Liver (tissue), 9 donors: ENCODE measurements around the gene MYOG. TPM values are rescaled to one million over a fixed set of nuclear protein-coding genes. Genes with fewer than 3 reads are reported as not detected.

Experiments used
- DNase-seq: peaks from one replicate; pipeline ENCODE4 v3.0.0-alpha.2; 2017; ENCODE audit warnings: low spot score
- H3K27ac ChIP-seq, 2 donors: one replicate each; pipeline ENCODE4 v1.7.0; 2013; ENCODE audit warnings: inconsistent platforms in 2 of 2, low read length in 2 of 2, control low read depth in 1 of 2, low read depth in 1 of 2, mild to moderate bottlenecking in 1 of 2
- H3K27me3 ChIP-seq, 4 donors: one replicate each; pipeline versions ENCODE4 v1.6.1 to v1.7.0; 2013; ENCODE audit warnings: low read length in 3 of 4, inconsistent platforms in 1 of 4, mild to moderate bottlenecking in 1 of 4, moderate library complexity in 1 of 4; ENCODE audit not compliant: control insufficient read depth in 4 of 4, insufficient read depth in 4 of 4
- H3K36me3 ChIP-seq, 4 donors: one replicate each; pipeline versions ENCODE4 v1.6.1 to v1.7.0; 2013; ENCODE audit warnings: low read length in 3 of 4, mild to moderate bottlenecking in 3 of 4, low read depth in 1 of 4, moderate library complexity in 1 of 4; ENCODE audit not compliant: control insufficient read depth in 4 of 4, insufficient read depth in 3 of 4
- H3K4me1 ChIP-seq, 4 donors: one replicate each; pipeline versions ENCODE4 v1.6.1 to v1.7.0; 2013; ENCODE audit warnings: low read length in 3 of 4, mild to moderate bottlenecking in 3 of 4, moderate library complexity in 1 of 4; ENCODE audit not compliant: control insufficient read depth in 4 of 4, insufficient read depth in 4 of 4
- H3K4me3 ChIP-seq, 3 donors: one replicate each; pipeline versions ENCODE4 v1.6.1 to v1.7.0; 2013; ENCODE audit warnings: low read length in 3 of 3, control low read depth in 1 of 3, low read depth in 1 of 3, mild to moderate bottlenecking in 1 of 3
- H3K9ac ChIP-seq, 2 donors: one replicate each; pipeline ENCODE4 v1.7.0; 2013; ENCODE audit warnings: low read length in 2 of 2, mild to moderate bottlenecking in 2 of 2, moderate library complexity in 2 of 2, control low read depth in 1 of 2, low read depth in 1 of 2
- H3K9me3 ChIP-seq, 4 donors: one replicate each; pipeline versions ENCODE4 v1.6.1 to v1.7.0; 2013; ENCODE audit warnings: low read length in 3 of 4; ENCODE audit not compliant: control insufficient read depth in 4 of 4
- EGR1 ChIP-seq, 2 donors: IDR thresholded peaks; 2 replicates each; pipeline ENCODE4 v1.6.1; 2016 to 2018; ENCODE audit warnings: antibody characterized with exemption in 2 of 2, low read depth in 2 of 2
- FOXA1 ChIP-seq: IDR thresholded peaks from 2 replicates; pipeline ENCODE4 v1.6.1; 2016; ENCODE audit warnings: antibody characterized with exemption
- FOXA2 ChIP-seq: IDR thresholded peaks from 2 replicates; pipeline ENCODE4 v1.6.1; 2016; ENCODE audit warnings: antibody characterized with exemption
- GABPA ChIP-seq, 2 donors: IDR thresholded peaks in 1 of 2; conservative IDR thresholded peaks in 1 of 2; 2 replicates each; pipeline ENCODE4 v1.6.1; 2016; ENCODE audit warnings: antibody characterized with exemption in 2 of 2, mild to moderate bottlenecking in 1 of 2, moderate library complexity in 1 of 2
- HNF4A ChIP-seq, 2 donors: conservative IDR thresholded peaks; 2 replicates each; pipeline ENCODE4 v1.6.1; 2016; ENCODE audit warnings: antibody characterized with exemption in 2 of 2, mild to moderate bottlenecking in 2 of 2
- HNF4G ChIP-seq: IDR thresholded peaks from 2 replicates; pipeline ENCODE4 v1.6.1; 2016; ENCODE audit warnings: antibody characterized with exemption
- JUND ChIP-seq, 2 donors: IDR thresholded peaks; 2 replicates each; pipeline ENCODE4 v1.6.1; 2016; ENCODE audit warnings: antibody characterized with exemption in 2 of 2
- NR2F2 ChIP-seq: IDR thresholded peaks from 2 replicates; pipeline ENCODE4 v1.6.1; 2016; ENCODE audit warnings: antibody characterized with exemption
- RAD21 ChIP-seq, 2 donors: IDR thresholded peaks; 2 replicates each; pipeline ENCODE4 v1.6.1; 2016; ENCODE audit warnings: antibody characterized with exemption in 2 of 2, mild to moderate bottlenecking in 2 of 2
- RXRA ChIP-seq, 2 donors: IDR thresholded peaks; 2 replicates each; pipeline ENCODE4 v1.6.1; 2017 to 2018; ENCODE audit warnings: antibody characterized with exemption in 2 of 2, mild to moderate bottlenecking in 1 of 2
- SP1 ChIP-seq: IDR thresholded peaks from 2 replicates; pipeline ENCODE4 v1.6.1; 2018; ENCODE audit warnings: antibody characterized with exemption, mild to moderate bottlenecking
- TAF1 ChIP-seq: conservative IDR thresholded peaks from 2 replicates; pipeline ENCODE4 v1.6.1; 2016; ENCODE audit warnings: antibody characterized with exemption, mild to moderate bottlenecking
- YY1 ChIP-seq: IDR thresholded peaks from 2 replicates; pipeline ENCODE4 v1.6.1; 2016; ENCODE audit warnings: antibody characterized with exemption, mild to moderate bottlenecking
- WGBS: extraction: QIAGEN DNeasy Blood & Tissue Kit; methylation state at CpG from one replicate; pipeline ENCODE4 v1.1.7; 2013; 5-methylcytosine and 5-hydroxymethylcytosine counted together
- polyA plus RNA-seq, 2 donors: library from polyadenylated mRNA; stranded (reverse) in 1 of 2; unstranded in 1 of 2; fragments of 200-250 nt in 1 of 2; fragments of >200 nt in 1 of 2; fragmentation: Nextera tagmentation in 1 of 2; extraction: Ambion mirVana in 1 of 2; gene quantifications; one replicate each; pipeline versions ENCODE4 v1.2.1 to v1.2.3, GENCODE V29; 2013 to 2015
- total RNA-seq, 2 donors: library from RNA; depleted of rRNA; stranded (reverse); fragments of >200 nt; gene quantifications; one replicate each; pipeline ENCODE4 v1.2.3, GENCODE V29; 2014
- TF ChIP-seq, protein P1 (sequence below): fragments of 150-350 bp; IDR thresholded peaks from 2 replicates; pipeline ENCODE4 v1.5.1; 2017; ENCODE audit warnings: improper control_type of control experiment, low read depth, low read length; ENCODE audit not compliant: missing input control
- TF ChIP-seq, protein P2 (sequence below): IDR thresholded peaks from 2 replicates; pipeline ENCODE4 v1.6.1; 2016; ENCODE audit warnings: antibody characterized with exemption, mild to moderate bottlenecking
- TF ChIP-seq, protein P3 (sequence below): IDR thresholded peaks from 2 replicates; pipeline ENCODE4 v1.6.1; 2016; ENCODE audit warnings: antibody characterized with exemption
- TF ChIP-seq, protein P4 (sequence below): IDR thresholded peaks from 2 replicates; pipeline ENCODE4 v1.6.1; 2016; ENCODE audit warnings: antibody characterized with exemption
- TF ChIP-seq, protein P5 (sequence below): IDR thresholded peaks from 2 replicates; pipeline ENCODE4 v1.6.1; 2016; ENCODE audit warnings: antibody characterized with exemption
- donor health status: healthy.
- donor health status: healthy.
- donor health status: healthy.
- donor health status: healthy.
- donor health status: healthy.

MYOG gene
- total and polyA plus RNA-seq, 4 donors: not detected

DNA sequence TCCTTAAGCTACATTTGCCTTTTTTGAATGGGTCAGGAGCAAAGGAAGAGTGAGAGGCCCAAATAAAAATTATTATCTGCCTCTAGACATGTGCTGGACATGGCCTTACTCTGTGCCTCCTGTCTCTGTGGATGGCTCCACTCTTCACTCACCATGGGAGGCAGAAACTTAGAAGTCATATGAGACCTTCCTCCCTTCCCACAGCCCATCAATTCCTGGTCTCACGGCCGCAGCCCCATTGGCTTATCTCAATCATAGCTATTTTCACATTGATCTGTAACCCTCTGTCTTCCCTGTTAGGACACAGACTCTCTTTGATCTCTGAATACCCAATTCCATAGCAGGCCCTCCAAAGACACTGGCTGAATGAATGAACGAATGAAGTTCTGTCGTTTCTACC is 27.5 kb upstream of the MYOG start:
- no peaks in the 10 kb centered on the region for H3K36me3 ChIP-seq
- no peak overlapping the region for H3K4me3 ChIP-seq
- no peak for DNase-seq
- 79% methylated on average over 4 of the region's 4 CpGs for WGBS
- peaks cover 0 to 5% (median 0%) of the 10 kb centered on the region in 4 donors for H3K4me1 ChIP-seq
- H3K27ac ChIP-seq: no peak overlapping the region
- no peak for TF ChIP-seq HNF4A (conservative IDR thresholded peaks at IDR 0.05)
- TF ChIP-seq, protein P1, sequence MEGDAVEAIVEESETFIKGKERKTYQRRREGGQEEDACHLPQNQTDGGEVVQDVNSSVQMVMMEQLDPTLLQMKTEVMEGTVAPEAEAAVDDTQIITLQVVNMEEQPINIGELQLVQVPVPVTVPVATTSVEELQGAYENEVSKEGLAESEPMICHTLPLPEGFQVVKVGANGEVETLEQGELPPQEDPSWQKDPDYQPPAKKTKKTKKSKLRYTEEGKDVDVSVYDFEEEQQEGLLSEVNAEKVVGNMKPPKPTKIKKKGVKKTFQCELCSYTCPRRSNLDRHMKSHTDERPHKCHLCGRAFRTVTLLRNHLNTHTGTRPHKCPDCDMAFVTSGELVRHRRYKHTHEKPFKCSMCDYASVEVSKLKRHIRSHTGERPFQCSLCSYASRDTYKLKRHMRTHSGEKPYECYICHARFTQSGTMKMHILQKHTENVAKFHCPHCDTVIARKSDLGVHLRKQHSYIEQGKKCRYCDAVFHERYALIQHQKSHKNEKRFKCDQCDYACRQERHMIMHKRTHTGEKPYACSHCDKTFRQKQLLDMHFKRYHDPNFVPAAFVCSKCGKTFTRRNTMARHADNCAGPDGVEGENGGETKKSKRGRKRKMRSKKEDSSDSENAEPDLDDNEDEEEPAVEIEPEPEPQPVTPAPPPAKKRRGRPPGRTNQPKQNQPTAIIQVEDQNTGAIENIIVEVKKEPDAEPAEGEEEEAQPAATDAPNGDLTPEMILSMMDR: no peak
- TF ChIP-seq, protein P2, sequence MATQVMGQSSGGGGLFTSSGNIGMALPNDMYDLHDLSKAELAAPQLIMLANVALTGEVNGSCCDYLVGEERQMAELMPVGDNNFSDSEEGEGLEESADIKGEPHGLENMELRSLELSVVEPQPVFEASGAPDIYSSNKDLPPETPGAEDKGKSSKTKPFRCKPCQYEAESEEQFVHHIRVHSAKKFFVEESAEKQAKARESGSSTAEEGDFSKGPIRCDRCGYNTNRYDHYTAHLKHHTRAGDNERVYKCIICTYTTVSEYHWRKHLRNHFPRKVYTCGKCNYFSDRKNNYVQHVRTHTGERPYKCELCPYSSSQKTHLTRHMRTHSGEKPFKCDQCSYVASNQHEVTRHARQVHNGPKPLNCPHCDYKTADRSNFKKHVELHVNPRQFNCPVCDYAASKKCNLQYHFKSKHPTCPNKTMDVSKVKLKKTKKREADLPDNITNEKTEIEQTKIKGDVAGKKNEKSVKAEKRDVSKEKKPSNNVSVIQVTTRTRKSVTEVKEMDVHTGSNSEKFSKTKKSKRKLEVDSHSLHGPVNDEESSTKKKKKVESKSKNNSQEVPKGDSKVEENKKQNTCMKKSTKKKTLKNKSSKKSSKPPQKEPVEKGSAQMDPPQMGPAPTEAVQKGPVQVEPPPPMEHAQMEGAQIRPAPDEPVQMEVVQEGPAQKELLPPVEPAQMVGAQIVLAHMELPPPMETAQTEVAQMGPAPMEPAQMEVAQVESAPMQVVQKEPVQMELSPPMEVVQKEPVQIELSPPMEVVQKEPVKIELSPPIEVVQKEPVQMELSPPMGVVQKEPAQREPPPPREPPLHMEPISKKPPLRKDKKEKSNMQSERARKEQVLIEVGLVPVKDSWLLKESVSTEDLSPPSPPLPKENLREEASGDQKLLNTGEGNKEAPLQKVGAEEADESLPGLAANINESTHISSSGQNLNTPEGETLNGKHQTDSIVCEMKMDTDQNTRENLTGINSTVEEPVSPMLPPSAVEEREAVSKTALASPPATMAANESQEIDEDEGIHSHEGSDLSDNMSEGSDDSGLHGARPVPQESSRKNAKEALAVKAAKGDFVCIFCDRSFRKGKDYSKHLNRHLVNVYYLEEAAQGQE: no peak
- TF ChIP-seq, protein P3, sequence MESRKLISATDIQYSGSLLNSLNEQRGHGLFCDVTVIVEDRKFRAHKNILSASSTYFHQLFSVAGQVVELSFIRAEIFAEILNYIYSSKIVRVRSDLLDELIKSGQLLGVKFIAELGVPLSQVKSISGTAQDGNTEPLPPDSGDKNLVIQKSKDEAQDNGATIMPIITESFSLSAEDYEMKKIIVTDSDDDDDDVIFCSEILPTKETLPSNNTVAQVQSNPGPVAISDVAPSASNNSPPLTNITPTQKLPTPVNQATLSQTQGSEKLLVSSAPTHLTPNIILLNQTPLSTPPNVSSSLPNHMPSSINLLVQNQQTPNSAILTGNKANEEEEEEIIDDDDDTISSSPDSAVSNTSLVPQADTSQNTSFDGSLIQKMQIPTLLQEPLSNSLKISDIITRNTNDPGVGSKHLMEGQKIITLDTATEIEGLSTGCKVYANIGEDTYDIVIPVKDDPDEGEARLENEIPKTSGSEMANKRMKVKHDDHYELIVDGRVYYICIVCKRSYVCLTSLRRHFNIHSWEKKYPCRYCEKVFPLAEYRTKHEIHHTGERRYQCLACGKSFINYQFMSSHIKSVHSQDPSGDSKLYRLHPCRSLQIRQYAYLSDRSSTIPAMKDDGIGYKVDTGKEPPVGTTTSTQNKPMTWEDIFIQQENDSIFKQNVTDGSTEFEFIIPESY: no peak
- TF ChIP-seq TAF1: no peak
- TF ChIP-seq FOXA2: no peak
- TF ChIP-seq RXRA (IDR thresholded peaks at IDR 0.05): no peak
- no peak for TF ChIP-seq RAD21 (IDR thresholded peaks at IDR 0.05)
- TF ChIP-seq YY1: no peak
- no peak for TF ChIP-seq NR2F2
- no peak for TF ChIP-seq GABPA (IDR thresholded peaks at IDR 0.05 in 1 of 2, conservative IDR thresholded peaks at IDR 0.05 in 1 of 2)
- TF ChIP-seq JUND (IDR thresholded peaks at IDR 0.05): no peak
- TF ChIP-seq HNF4G: no peak
- TF ChIP-seq, protein P4, sequence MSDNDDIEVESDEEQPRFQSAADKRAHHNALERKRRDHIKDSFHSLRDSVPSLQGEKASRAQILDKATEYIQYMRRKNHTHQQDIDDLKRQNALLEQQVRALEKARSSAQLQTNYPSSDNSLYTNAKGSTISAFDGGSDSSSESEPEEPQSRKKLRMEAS: no peak
- TF ChIP-seq FOXA1: no peak
- TF ChIP-seq, protein P5, sequence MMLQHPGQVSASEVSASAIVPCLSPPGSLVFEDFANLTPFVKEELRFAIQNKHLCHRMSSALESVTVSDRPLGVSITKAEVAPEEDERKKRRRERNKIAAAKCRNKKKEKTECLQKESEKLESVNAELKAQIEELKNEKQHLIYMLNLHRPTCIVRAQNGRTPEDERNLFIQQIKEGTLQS: no peak
- TF ChIP-seq SP1: no peak
- TF ChIP-seq EGR1 (IDR thresholded peaks at IDR 0.05; ENCODE audit: low read depth in 2 of 2): no peak
- H3K27me3 ChIP-seq: peaks cover 0 to 6% (median 0%) of the 10 kb centered on the region in 4 donors
- no peak overlapping the region for H3K9ac ChIP-seq
- H3K9me3 ChIP-seq: no peaks in the 10 kb centered on the region
